Liver (tissue), 9 donors: Measurements from ENCODE around the gene MARVELD1. TPM values are rescaled to one million over a fixed set of nuclear protein-coding genes. Genes with fewer than 3 reads are reported as not detected.

Experiments
- DNase-seq: peaks from one replicate; pipeline ENCODE4 v3.0.0-alpha.2; 2017; ENCODE audit warnings: low spot score
- H3K27ac ChIP-seq, 2 donors: one replicate each; pipeline ENCODE4 v1.7.0; 2013; ENCODE audit warnings: inconsistent platforms in 2 of 2, low read length in 2 of 2, control low read depth in 1 of 2, low read depth in 1 of 2, mild to moderate bottlenecking in 1 of 2
- H3K27me3 ChIP-seq, 4 donors: one replicate each; pipeline versions ENCODE4 v1.6.1 to v1.7.0; 2013; ENCODE audit warnings: low read length in 3 of 4, inconsistent platforms in 1 of 4, mild to moderate bottlenecking in 1 of 4, moderate library complexity in 1 of 4; ENCODE audit not compliant: control insufficient read depth in 4 of 4, insufficient read depth in 4 of 4
- H3K36me3 ChIP-seq, 4 donors: one replicate each; pipeline versions ENCODE4 v1.6.1 to v1.7.0; 2013; ENCODE audit warnings: low read length in 3 of 4, mild to moderate bottlenecking in 3 of 4, low read depth in 1 of 4, moderate library complexity in 1 of 4; ENCODE audit not compliant: control insufficient read depth in 4 of 4, insufficient read depth in 3 of 4
- H3K4me1 ChIP-seq, 4 donors: one replicate each; pipeline versions ENCODE4 v1.6.1 to v1.7.0; 2013; ENCODE audit warnings: low read length in 3 of 4, mild to moderate bottlenecking in 3 of 4, moderate library complexity in 1 of 4; ENCODE audit not compliant: control insufficient read depth in 4 of 4, insufficient read depth in 4 of 4
- H3K4me3 ChIP-seq, 3 donors: one replicate each; pipeline versions ENCODE4 v1.6.1 to v1.7.0; 2013; ENCODE audit warnings: low read length in 3 of 3, control low read depth in 1 of 3, low read depth in 1 of 3, mild to moderate bottlenecking in 1 of 3
- H3K9ac ChIP-seq, 2 donors: one replicate each; pipeline ENCODE4 v1.7.0; 2013; ENCODE audit warnings: low read length in 2 of 2, mild to moderate bottlenecking in 2 of 2, moderate library complexity in 2 of 2, control low read depth in 1 of 2, low read depth in 1 of 2
- H3K9me3 ChIP-seq, 4 donors: one replicate each; pipeline versions ENCODE4 v1.6.1 to v1.7.0; 2013; ENCODE audit warnings: low read length in 3 of 4; ENCODE audit not compliant: control insufficient read depth in 4 of 4
- ATF3 ChIP-seq: IDR thresholded peaks from 2 replicates; pipeline ENCODE4 v1.6.1; 2016; ENCODE audit warnings: antibody characterized with exemption
- CTCF ChIP-seq: fragments of 150-350 bp; IDR thresholded peaks from 2 replicates; pipeline ENCODE4 v1.5.1; 2017; ENCODE audit warnings: improper control_type of control experiment, low read depth, low read length; ENCODE audit not compliant: missing input control
- GABPA ChIP-seq, 2 donors: IDR thresholded peaks in 1 of 2; conservative IDR thresholded peaks in 1 of 2; 2 replicates each; pipeline ENCODE4 v1.6.1; 2016; ENCODE audit warnings: antibody characterized with exemption in 2 of 2, mild to moderate bottlenecking in 1 of 2, moderate library complexity in 1 of 2
- HNF4A ChIP-seq, 2 donors: conservative IDR thresholded peaks; 2 replicates each; pipeline ENCODE4 v1.6.1; 2016; ENCODE audit warnings: antibody characterized with exemption in 2 of 2, mild to moderate bottlenecking in 2 of 2
- MAX ChIP-seq: IDR thresholded peaks from 2 replicates; pipeline ENCODE4 v1.6.1; 2016; ENCODE audit warnings: antibody characterized with exemption
- NR2F2 ChIP-seq: IDR thresholded peaks from 2 replicates; pipeline ENCODE4 v1.6.1; 2016; ENCODE audit warnings: antibody characterized with exemption
- RAD21 ChIP-seq, 2 donors: IDR thresholded peaks; 2 replicates each; pipeline ENCODE4 v1.6.1; 2016; ENCODE audit warnings: antibody characterized with exemption in 2 of 2, mild to moderate bottlenecking in 2 of 2
- RXRA ChIP-seq, 2 donors: IDR thresholded peaks; 2 replicates each; pipeline ENCODE4 v1.6.1; 2017 to 2018; ENCODE audit warnings: antibody characterized with exemption in 2 of 2, mild to moderate bottlenecking in 1 of 2
- SP1 ChIP-seq: IDR thresholded peaks from 2 replicates; pipeline ENCODE4 v1.6.1; 2018; ENCODE audit warnings: antibody characterized with exemption, mild to moderate bottlenecking
- ZBTB33 ChIP-seq: IDR thresholded peaks from 2 replicates; pipeline ENCODE4 v1.6.1; 2016; ENCODE audit warnings: antibody characterized with exemption
- WGBS: extraction: QIAGEN DNeasy Blood & Tissue Kit; methylation state at CpG from one replicate; pipeline ENCODE4 v1.1.7; 2013; 5-methylcytosine and 5-hydroxymethylcytosine counted together
- polyA plus RNA-seq, 2 donors: library from polyadenylated mRNA; stranded (reverse) in 1 of 2; unstranded in 1 of 2; fragments of 200-250 nt in 1 of 2; fragments of >200 nt in 1 of 2; fragmentation: Nextera tagmentation in 1 of 2; extraction: Ambion mirVana in 1 of 2; gene quantifications; one replicate each; pipeline versions ENCODE4 v1.2.1 to v1.2.3, GENCODE V29; 2013 to 2015
- total RNA-seq, 2 donors: library from RNA; depleted of rRNA; stranded (reverse); fragments of >200 nt; gene quantifications; one replicate each; pipeline ENCODE4 v1.2.3, GENCODE V29; 2014
- donor health status: healthy.
- donor health status: healthy.
- donor health status: healthy.
- donor health status: healthy.
- donor health status: healthy.

Gene MARVELD1
- total and polyA plus RNA-seq, 4 donors = 0.72 to 3.3 (median 2.8) TPM

- H3K9ac ChIP-seq = no peak overlapping the region
These were observed 51.7 kb downstream of the MARVELD1 start for GRCh38 chr10:97765201-97765600.

GRCh38 chr10:97766106-97766810, 52.7 kb downstream of the MARVELD1 start:
- DNase-seq = no peak
- Histone ChIP-seq H3K9ac (no peak overlapping the region), H3K9me3 (no peaks in the 10 kb centered on the region), H3K4me3 (no peak overlapping the region), H3K36me3 (peaks cover 0 to 8% (median 1%) of the 10 kb centered on the region in 4 donors), H3K27me3 (peaks cover 0 to 5% (median 2%) of the 10 kb centered on the region in 4 donors), H3K4me1 (peaks cover 0 to 1% (median under 1%) of the 10 kb centered on the region in 4 donors), H3K27ac (no peak overlapping the region)
- TF ChIP-seq RXRA (IDR thresholded peaks at IDR 0.05) (no peak), GABPA (IDR thresholded peaks at IDR 0.05 in 1 of 2, conservative IDR thresholded peaks at IDR 0.05 in 1 of 2) (no peak), NR2F2 (no peak), RAD21 (IDR thresholded peaks at IDR 0.05) (no peak), MAX (no peak), ZBTB33 (no peak), SP1 (no peak), CTCF (no peak), HNF4A (conservative IDR thresholded peaks at IDR 0.05) (no peak)
- 90% methylated on average over 13 of the region's 13 CpGs for WGBS

More at GRCh38 chr10:97765201-97765600, 51.7 kb downstream of the MARVELD1 start:
- Histone ChIP-seq H3K9me3 (no peaks in the 10 kb centered on the region), H3K36me3 (peaks cover 0 to 11% (median 5%) of the 10 kb centered on the region in 4 donors), H3K4me1 (no peaks in the 10 kb centered on the region), H3K27me3 (no peaks in the 10 kb centered on the region), H3K27ac (no peak overlapping the region), H3K4me3 (no peak overlapping the region)
- no peak for DNase-seq
- TF ChIP-seq MAX (no peak), ATF3 (no peak), RXRA (IDR thresholded peaks at IDR 0.05) (no peak)
- 92% methylated on average over 15 of the region's 15 CpGs for WGBS
